Subcutaneous adipose tissue (tissue), 4 donors: ENCODE results near the gene SLC9A3. TPM values are rescaled to one million over a fixed set of nuclear protein-coding genes. Genes with fewer than 3 reads are reported as not detected.

Experiments used
- total RNA-seq, 4 donors: library from RNA; depleted of rRNA; stranded (reverse); fragments of >200 nt; gene quantifications; one replicate each; pipeline ENCODE4 v1.1.0, GENCODE V29; 2016
- TF ChIP-seq, protein P1 (sequence below): fragments of 450-650 bp; IDR thresholded peaks from one replicate; pipeline ENCODE4 v1.5.1; 2016; ENCODE audit warnings: low read depth, mild to moderate bottlenecking, control low read depth, antibody characterized with exemption, moderate library complexity

SLC9A3 gene
- total RNA-seq, 4 donors from 2014 or later, result 1.3 to 2.3 (median 1.6) TPM

DNA sequence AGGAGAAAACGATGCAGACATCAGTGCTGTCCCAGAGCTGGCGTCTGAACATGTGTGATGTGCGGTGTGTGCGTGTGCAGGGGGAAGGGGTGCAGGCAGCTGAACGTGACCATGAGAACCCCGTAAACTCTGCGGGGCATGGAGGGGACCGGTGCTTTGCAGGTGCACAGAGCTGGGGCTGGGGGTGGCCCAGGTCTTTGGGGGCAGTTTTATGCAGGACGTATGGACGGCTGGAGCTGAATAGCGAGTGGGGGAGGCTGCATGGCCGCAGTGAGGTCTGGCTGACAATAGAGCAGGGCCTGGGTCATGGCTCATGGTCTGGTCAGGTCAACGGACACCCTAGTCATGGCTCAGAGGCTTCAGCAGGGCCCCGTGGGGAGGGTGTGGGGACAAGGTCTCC, 84.6 kb downstream of the SLC9A3 start:
- TF ChIP-seq, protein P1, sequence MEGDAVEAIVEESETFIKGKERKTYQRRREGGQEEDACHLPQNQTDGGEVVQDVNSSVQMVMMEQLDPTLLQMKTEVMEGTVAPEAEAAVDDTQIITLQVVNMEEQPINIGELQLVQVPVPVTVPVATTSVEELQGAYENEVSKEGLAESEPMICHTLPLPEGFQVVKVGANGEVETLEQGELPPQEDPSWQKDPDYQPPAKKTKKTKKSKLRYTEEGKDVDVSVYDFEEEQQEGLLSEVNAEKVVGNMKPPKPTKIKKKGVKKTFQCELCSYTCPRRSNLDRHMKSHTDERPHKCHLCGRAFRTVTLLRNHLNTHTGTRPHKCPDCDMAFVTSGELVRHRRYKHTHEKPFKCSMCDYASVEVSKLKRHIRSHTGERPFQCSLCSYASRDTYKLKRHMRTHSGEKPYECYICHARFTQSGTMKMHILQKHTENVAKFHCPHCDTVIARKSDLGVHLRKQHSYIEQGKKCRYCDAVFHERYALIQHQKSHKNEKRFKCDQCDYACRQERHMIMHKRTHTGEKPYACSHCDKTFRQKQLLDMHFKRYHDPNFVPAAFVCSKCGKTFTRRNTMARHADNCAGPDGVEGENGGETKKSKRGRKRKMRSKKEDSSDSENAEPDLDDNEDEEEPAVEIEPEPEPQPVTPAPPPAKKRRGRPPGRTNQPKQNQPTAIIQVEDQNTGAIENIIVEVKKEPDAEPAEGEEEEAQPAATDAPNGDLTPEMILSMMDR, result no peak

DNA sequence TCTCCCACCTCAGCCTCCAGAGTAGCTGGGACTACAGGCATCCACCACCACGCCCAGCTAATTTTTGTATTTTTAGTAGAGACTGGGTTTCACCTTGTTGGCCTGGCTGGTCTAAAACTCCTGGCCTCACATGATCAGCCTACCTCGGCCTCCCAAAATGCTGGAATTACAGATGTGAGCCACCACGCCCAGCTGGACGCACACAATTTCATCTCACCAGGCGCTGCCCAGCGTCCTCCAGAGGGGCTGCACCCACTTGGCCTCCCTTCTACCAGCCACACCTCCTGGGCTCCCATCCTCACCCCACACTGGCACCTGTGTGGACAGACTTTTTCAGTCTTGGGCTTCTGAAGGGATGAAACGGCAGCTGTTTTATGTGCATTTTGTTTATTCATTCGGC, 85.1 kb downstream of the SLC9A3 start:
- TF ChIP-seq, protein P1, result no peak

DNA sequence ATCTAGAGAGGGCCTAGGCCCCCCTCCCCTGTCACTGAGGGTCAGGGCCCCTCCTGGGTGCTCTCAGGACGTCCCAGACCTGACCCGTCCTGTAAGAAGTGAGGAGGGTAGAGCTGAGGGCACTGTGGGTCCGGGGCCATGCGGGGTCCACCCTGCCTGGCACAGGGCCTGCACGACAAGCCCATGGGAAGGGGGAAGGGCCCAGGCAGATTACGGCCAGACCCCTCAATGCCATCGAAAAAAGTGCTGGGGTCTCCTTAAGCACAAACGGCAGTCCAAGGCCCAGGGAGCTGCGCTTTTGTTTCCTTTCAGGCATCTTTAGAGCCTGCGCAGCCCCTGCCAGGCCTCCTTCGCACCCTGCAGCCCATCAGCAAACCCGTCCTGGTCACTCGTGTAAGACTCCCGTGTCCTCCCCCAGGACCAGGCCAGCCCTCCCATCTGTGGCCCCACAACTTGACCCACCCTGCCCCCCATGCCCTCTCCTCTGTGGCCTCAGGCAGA, 85.7 kb downstream of the SLC9A3 start:
- TF ChIP-seq, protein P1, result no peak

DNA sequence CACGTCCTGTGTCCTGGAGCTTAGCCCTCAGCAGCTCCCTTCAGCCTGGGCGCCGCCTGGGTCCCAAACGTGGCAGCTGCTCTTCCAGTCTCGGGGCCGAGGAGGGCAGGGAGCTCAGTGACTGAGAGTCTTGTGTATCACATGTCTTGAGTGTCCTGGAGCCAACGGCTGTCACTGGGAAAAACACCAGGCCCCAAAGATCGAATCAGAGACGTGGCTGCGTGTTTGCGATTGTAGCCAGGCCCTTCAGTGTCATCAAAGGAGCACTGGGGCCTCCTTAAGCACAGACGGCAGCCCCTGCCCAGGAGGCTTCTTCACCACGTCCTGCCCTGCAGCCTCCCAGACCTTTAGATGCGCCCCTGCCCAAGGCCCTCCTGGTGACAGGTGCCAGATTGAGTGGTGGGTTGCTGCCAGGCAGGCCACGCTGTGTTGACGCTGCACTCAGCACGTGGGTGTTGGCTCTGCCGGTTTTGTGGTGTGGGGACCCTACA, 86.9 kb downstream of the SLC9A3 start:
- TF ChIP-seq, protein P1, result no peak

DNA sequence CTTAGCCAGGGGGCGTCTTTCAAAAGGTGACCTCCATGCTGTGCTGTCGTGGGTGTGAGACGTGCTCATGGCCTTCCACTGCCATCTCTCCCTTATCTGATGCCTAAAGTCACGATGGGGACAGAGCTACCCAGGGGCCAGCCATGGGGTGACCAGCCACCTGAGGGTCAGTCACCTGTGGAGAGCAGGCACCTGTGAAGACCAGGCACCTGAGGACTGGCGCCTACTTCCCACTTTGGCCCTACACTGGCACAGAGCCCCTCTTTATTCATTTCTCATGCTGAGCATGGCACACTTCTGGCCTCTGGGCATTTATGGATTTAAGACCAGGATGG, 87.6 kb downstream of the SLC9A3 start:
- TF ChIP-seq, protein P1, result no peak

DNA sequence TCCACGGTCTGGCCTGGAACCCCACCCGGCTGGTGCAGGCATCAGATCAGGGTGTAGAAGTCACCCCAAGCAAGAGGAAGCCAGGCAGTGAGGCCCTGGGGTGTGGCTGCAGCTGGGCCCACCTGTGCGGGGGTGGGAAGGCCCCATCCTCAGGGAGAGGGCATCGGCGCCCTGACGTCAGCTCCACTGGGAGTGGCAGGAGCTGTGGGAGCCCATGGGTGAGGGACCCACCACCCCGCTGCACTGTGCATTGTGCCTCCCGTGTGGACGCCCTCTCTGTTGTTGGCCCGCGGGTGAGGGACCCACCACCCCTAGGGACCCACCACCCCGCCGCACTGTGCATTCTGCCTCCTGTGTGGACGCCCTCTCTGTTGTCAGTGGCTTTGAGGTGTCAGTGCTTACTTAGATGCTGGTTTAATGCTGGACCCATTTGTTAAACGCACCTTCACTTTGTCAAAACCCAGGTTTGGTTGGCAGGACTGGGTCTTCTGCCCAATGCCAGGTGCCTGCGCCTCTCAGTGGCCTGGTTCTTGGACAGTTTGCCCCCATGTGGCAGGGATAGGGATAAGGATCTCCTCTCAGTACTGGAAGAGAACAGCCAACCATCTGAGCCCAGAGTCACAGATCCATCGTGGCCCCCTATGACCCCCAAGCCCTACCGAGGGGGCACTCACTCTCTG, 88.1 kb downstream of the SLC9A3 start:
- TF ChIP-seq, protein P1, result no peak

DNA sequence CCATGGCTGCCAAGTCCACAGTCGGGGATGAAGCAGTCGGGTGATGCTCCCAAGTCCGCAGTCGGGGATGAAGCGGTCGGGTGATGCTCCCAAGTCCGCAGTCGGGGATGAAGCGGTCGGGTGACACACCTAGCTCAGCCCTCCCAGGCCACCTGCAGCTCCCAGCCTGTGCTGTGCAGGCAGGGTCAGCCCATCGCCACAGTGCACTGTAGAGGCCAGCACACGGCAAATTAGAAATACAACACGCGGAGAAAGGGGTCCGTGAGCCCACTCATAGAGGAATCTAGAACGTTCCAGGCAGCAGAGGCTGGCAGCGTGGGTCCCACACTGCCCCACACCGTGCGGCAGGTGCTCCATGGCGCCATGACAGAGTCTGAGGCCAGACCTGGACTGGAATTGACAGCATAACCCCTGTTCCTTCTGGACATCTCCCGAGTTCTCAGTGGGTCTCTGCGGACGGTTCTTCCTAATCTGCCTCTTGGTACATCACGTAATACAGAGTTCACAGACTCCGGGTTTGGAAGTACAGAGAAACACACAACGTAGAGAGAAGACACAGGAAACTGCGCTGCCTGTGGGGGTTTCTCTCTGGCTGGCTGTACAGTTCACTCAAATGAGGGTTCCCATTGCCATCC, 89.0 kb downstream of the SLC9A3 start:
- TF ChIP-seq, protein P1, result no peak
